Keratinocyte (primary cell): ENCODE results near the gene RPP14. TPM values are rescaled to one million over a fixed set of nuclear protein-coding genes. Genes with fewer than 3 reads are reported as not detected.

Source experiments
- DNase-seq: peaks from one replicate; pipeline ENCODE4 v3.0.0-alpha.2; 2011; ENCODE audit warnings: low read depth, missing footprints, low spot score
- FAIRE-seq: peaks from 2 replicates; lab custom pipeline; 2011; peaks lifted over from hg19 to GRCh38; lab: Jason Lieb, UNC
- H2AFZ ChIP-seq: 2 replicates; pipeline ENCODE4 v1.6.0; 2012; ENCODE audit warnings: low read length, control low read depth, inconsistent platforms; ENCODE audit not compliant: control insufficient read depth
- H3K27ac ChIP-seq: 2 replicates; pipeline ENCODE4 v1.5.1; 2011; ENCODE audit warnings: low read length; ENCODE audit not compliant: control insufficient read depth, insufficient read depth
- H3K27me3 ChIP-seq: 3 replicates; pipeline ENCODE4 v1.6.0; 2011; ENCODE audit warnings: low read length; ENCODE audit not compliant: control insufficient read depth, insufficient read depth; ENCODE audit errors: extremely low read depth
- H3K36me3 ChIP-seq, 2 experiments: 2 replicates in 1 of 2; 3 replicates in 1 of 2; pipeline ENCODE4 v1.5.1; 2011; ENCODE audit warnings: low read length in 2 of 2, mild to moderate bottlenecking in 1 of 2; ENCODE audit not compliant: control insufficient read depth in 2 of 2, insufficient read depth in 2 of 2; ENCODE audit errors: extremely low read depth in 1 of 2
- H3K4me1 ChIP-seq: 3 replicates; pipeline ENCODE4 v1.5.1; 2011; ENCODE audit warnings: low read length; ENCODE audit not compliant: control insufficient read depth, insufficient read depth; ENCODE audit errors: extremely low read depth
- H3K4me2 ChIP-seq: 3 replicates; pipeline ENCODE4 v1.6.0; 2011; ENCODE audit warnings: low read depth, low read length; ENCODE audit not compliant: control insufficient read depth, insufficient read depth; ENCODE audit errors: extremely low read depth
- H3K4me3 ChIP-seq, 3 experiments: fragments of 200-600 bp in 1 of 3; sonication (generic) in 1 of 3; 2 replicates in 2 of 3; 3 replicates in 1 of 3; pipeline ENCODE4 v1.5.1; 2011 to 2016; ENCODE audit warnings: low read length in 3 of 3, mild to moderate bottlenecking in 3 of 3, control low read depth in 2 of 3, inconsistent platforms in 1 of 3, low read depth in 1 of 3, mixed read lengths in 1 of 3, mixed run types in 1 of 3, moderate library complexity in 1 of 3; ENCODE audit not compliant: control insufficient read depth in 2 of 3, insufficient read depth in 2 of 3; ENCODE audit errors: extremely low read depth in 1 of 3
- H3K79me2 ChIP-seq: 2 replicates; pipeline ENCODE4 v1.6.0; 2012; ENCODE audit warnings: low read length; ENCODE audit not compliant: control insufficient read depth, insufficient read depth
- H3K9ac ChIP-seq: 3 replicates; pipeline ENCODE4 v1.6.0; 2011; ENCODE audit warnings: low read length; ENCODE audit not compliant: control insufficient read depth, insufficient read depth; ENCODE audit errors: extremely low read depth
- H3K9me1 ChIP-seq: 3 replicates; pipeline ENCODE4 v1.6.0; 2011; ENCODE audit warnings: low read length; ENCODE audit not compliant: control insufficient read depth, insufficient read depth; ENCODE audit errors: extremely low read depth
- H3K9me3 ChIP-seq: 2 replicates; pipeline ENCODE4 v1.5.1; 2012; ENCODE audit warnings: low read depth, low read length; ENCODE audit not compliant: control insufficient read depth
- H4K20me1 ChIP-seq: 3 replicates; pipeline ENCODE4 v1.6.0; 2011; ENCODE audit warnings: low read length; ENCODE audit not compliant: control insufficient read depth, insufficient read depth; ENCODE audit errors: extremely low read depth
- CTCF ChIP-seq, 3 experiments: IDR thresholded peaks in 1 of 3; conservative IDR thresholded peaks in 1 of 3; optimal IDR thresholded peaks in 1 of 3; 2 replicates in 2 of 3; 3 replicates in 1 of 3; pipeline versions ENCODE3 to v1.5.1; 2011; ENCODE audit warnings: low read length in 3 of 3, mild to moderate bottlenecking in 3 of 3, moderate library complexity in 2 of 3, control low read depth in 1 of 3, inconsistent platforms in 1 of 3; ENCODE audit not compliant: insufficient read depth in 2 of 3; ENCODE audit errors: extremely low read depth in 1 of 3
- EZH2 ChIP-seq: IDR thresholded peaks from one replicate; pipeline ENCODE4 v1.6.1; 2012; ENCODE audit warnings: inconsistent platforms, mild to moderate bottlenecking, low read length, moderate library complexity
- dilution Hi-C: fragments of 300-500 bp; cut with MboI; formaldehyde crosslinking; loops from one replicate; pipeline ENCODE4 v1.7.0; 2020; ENCODE audit warnings: low sequenced_read_pairs; ENCODE audit not compliant: extremely low pct_ligation_motif_present
- polyA plus RNA-seq, 5 experiments: library from polyadenylated mRNA; depleted of rRNA in 3 of 5; stranded (reverse) in 3 of 5; stranded (forward) in 1 of 5; unstranded in 1 of 5; fragments of >200 nt; gene quantifications; 1 replicate in 1 of 5; 2 replicates in 3 of 5; 3 replicates in 1 of 5; pipeline versions ENCODE4 v1.2.1 to v1.2.3, GENCODE V29; 2011 to 2012; ENCODE audit warnings: missing spikeins in 2 of 5, low read depth in 1 of 5, low replicate concordance in 1 of 5

RPP14 gene
- polyA plus RNA-seq, 1 donor (not counting 4 experiments of a cell fraction or from before 2014, with no cell fraction given), result 24.6 TPM

DNA sequence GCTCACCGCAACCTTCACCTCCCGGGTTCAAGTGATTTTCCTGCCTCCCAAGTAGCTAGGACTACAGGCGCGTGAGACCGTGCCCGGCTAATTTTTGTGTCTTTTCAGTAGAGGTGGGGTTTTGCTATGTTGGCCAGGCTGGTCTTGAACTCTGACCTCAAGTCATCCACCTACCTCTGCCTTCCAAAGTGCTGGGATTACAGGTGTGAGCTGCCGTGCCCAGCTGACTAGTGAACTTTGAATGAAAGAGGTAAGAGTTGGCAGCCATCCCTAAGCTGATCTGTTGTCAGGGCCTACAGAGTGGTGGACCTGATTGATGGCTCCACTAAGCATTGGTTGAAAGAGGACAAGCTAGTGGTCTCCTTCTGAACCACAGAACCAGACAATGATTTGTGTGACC lies 41.9 kb downstream of the RPP14 start:
- TF ChIP-seq EZH2, result no peak
- no peak for TF ChIP-seq CTCF (optimal IDR thresholded peaks at IDR 0.05 in 1 of 3, IDR thresholded peaks at IDR 0.05 in 1 of 3, conservative IDR thresholded peaks at IDR 0.05 in 1 of 3; ENCODE audit: extremely low read depth in 1 of 3, insufficient read depth in 2 of 3, low read length in 3 of 3)
- no peak overlapping the region for H2AFZ ChIP-seq

DNA sequence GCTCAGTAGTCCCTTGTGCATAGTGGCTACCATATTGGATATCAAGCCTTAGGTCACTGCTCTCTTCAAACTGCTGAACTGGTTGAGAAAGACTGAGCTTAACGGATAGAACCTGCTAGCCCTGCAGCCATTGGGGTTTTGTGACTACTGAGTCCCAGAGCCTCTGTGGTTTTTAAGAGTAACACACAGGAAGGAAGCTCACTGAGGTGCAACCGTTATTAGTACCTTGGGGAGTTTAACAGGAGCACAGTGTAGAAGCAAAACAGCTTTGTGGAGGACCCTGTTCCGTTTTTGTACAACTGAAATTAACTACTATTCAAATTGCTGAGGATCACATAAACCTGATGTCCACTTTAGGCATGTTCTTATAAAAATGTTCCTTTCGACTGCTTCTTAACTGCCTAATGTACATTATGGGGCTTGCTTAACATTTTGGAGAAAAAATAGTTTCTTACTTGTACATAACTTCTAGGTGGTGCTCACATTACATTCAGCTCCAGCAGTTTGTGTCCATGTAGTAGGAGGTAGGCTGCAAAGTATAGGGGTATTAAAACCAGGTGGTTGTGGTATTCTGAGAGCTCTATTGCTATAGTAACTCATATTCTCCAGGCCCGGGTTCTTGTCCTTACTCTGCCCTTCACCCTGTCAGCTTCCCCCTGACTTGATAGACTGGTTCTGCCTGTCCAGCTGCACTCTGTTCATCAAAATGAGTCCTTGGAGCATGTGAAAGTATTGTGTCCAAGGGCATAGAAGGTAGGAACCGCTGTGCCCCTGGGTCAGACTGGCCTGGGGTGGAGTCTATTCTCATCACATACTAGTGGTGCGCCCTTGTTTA lies 44.0 kb downstream of the RPP14 start:
- Histone ChIP-seq H3K9me3 (no peaks in the 10 kb centered on the region), H3K36me3 (no peaks in the 10 kb centered on the region), H3K4me3 (no peak overlapping the region), H2AFZ (no peak overlapping the region), H3K27me3 (no peaks in the 10 kb centered on the region), H3K9me1 (no peaks in the 10 kb centered on the region), H3K4me1 (no peaks in the 10 kb centered on the region), H3K27ac (no peak overlapping the region), H4K20me1 (no peaks in the 10 kb centered on the region), H3K4me2 (no peak overlapping the region), H3K9ac (no peak overlapping the region), H3K79me2 (no peaks in the 10 kb centered on the region)
- FAIRE-seq (no peak), DNase-seq (no peak)
- TF ChIP-seq EZH2 (no peak), CTCF (optimal IDR thresholded peaks at IDR 0.05 in 1 of 3, IDR thresholded peaks at IDR 0.05 in 1 of 3, conservative IDR thresholded peaks at IDR 0.05 in 1 of 3; ENCODE audit: extremely low read depth in 1 of 3, insufficient read depth in 2 of 3, low read length in 3 of 3) (no peak)
- dilution Hi-C loops, result no loop called here

More for the DNA sequence above, 41.9 kb downstream of the RPP14 start:
- no peak for FAIRE-seq
- H3K9ac ChIP-seq, result no peak overlapping the region
- no peaks in the 10 kb centered on the region for H3K9me1 ChIP-seq
- no peak overlapping the region for H3K4me2 ChIP-seq
- no peaks in the 10 kb centered on the region for H3K27me3 ChIP-seq
- no peak overlapping the region for H3K4me3 ChIP-seq
- H3K4me1 ChIP-seq, result no peaks in the 10 kb centered on the region
- H3K9me3 ChIP-seq, result no peaks in the 10 kb centered on the region
- no peaks in the 10 kb centered on the region for H3K79me2 ChIP-seq
- dilution Hi-C loops, result no loop called here
- H4K20me1 ChIP-seq, result no peaks in the 10 kb centered on the region
- H3K27ac ChIP-seq, result no peak overlapping the region
- H3K36me3 ChIP-seq, result peaks cover 0 to 2% of the 10 kb centered on the region in 2 experiments
- no peak for DNase-seq
